ENCODE data around the gene KDM4C. TPM values are rescaled to one million over a fixed set of nuclear protein-coding genes. Genes with fewer than 3 reads are reported as not detected.

KDM4C gene
- total and polyA plus RNA-seq, 2 of the 8 experiments (the other 6 are each of a cell fraction or from before 2014, with no cell fraction given): 13.0 to 26.1 TPM

DNA sequence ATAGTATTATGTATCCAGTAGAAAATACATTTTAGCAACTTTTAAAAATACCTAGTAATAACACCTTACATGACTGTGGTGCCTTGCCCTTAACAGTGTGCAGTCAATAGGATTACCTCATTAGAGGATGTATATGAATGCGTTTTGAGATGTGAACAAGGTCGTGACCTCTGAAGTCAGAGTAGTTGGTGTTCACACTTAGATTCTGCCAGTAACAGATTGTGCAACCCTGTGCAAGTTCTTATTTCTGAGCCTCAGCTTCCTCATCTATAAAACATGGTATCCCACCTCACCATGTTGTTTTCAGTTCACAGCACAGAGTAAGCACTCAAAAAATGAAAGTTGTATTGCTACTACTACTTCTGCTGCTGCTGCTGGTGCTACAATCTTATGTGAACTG is 347.3 kb downstream of the KDM4C start:
- H4K5ac ChIP-seq (ENCODE audit: insufficient read length, low read depth, low read length): no peak overlapping the region
- no peak overlapping the region for H2AK5ac ChIP-seq (ENCODE audit: low read depth, low read length)
- no peaks in the 10 kb centered on the region; a peak in 1 of 8 replicates for H3K36me3 ChIP-seq (ENCODE audit: control insufficient read depth in 2 of 4, insufficient read depth in 4 of 4, low read length in 3 of 4)
- H4K8ac ChIP-seq (ENCODE audit: extremely low read depth, insufficient read depth, low read length): no peak overlapping the region
- H3K27ac ChIP-seq (ENCODE audit: low read depth, low read length): no peak overlapping the region
- no peak overlapping the region for H2BK20ac ChIP-seq (ENCODE audit: low read length)
- no peak overlapping the region for H3K14ac ChIP-seq (ENCODE audit: insufficient read length)
- no peaks in the 10 kb centered on the region for H4K20me1 ChIP-seq (replicated peaks in 1 of 2; ENCODE audit: control insufficient read depth in 1 of 2, insufficient read depth in 2 of 2, low read length in 2 of 2)
- H2BK120ac ChIP-seq (replicated peaks; ENCODE audit: low read depth, low read length): no peak overlapping the region
- DNase-seq (ENCODE audit: low read depth in 1 of 2, low spot score in 2 of 2) (no peak), FAIRE-seq (no peak)
- no peak overlapping the region for H3K23ac ChIP-seq (ENCODE audit: insufficient read length)
- no peak overlapping the region for H2AFZ ChIP-seq (ENCODE audit: low read length)
- no peaks in the 10 kb centered on the region for H3K23me2 ChIP-seq (ENCODE audit: low read depth, low read length)
- POLR2A ChIA-PET (ENCODE audit: partially characterized antibody): no interaction called here
- no peak overlapping the region for H2BK15ac ChIP-seq (ENCODE audit: low read length)
- no peak overlapping the region for H4K91ac ChIP-seq (replicated peaks; ENCODE audit: insufficient read length, low read length)
- TF ChIP-seq GTF2F1 (IDR thresholded peaks at IDR 0.05; ENCODE audit: borderline replicate concordance, low read depth, low read length) (no peak), SIX5 (IDR thresholded peaks at IDR 0.05; ENCODE audit: low read depth, low read length) (no peak), FOSL1 (IDR thresholded peaks at IDR 0.05; ENCODE audit: insufficient read depth, low read depth, low read length) (no peak), ASH2L (IDR thresholded peaks at IDR 0.05; ENCODE audit: low read length) (no peak), JUND (IDR thresholded peaks at IDR 0.05; ENCODE audit: low read length) (no peak)
- H2BK5ac ChIP-seq (ENCODE audit: low read depth, low read length): no peak overlapping the region
- H3K4me2 ChIP-seq (ENCODE audit: insufficient read depth in 1 of 2, low read depth in 2 of 2, low read length in 2 of 2): no peak overlapping the region
- H2BK12ac ChIP-seq (ENCODE audit: low read depth, low read length): no peak overlapping the region
- H3K4me1 ChIP-seq (replicated peaks in 1 of 4; ENCODE audit: control insufficient read depth in 3 of 4, insufficient read depth in 4 of 4, low read length in 3 of 4): peaks cover 0 to 5% (median 3%) of the 10 kb centered on the region in 4 experiments; a peak in 4 of 7 replicates
- no peak overlapping the region for H3K9ac ChIP-seq (replicated peaks in 1 of 4; ENCODE audit: extremely low read depth in 1 of 4, low read depth in 3 of 4, low read length in 3 of 4)
- no peak overlapping the region for H3K4ac ChIP-seq (replicated peaks; ENCODE audit: insufficient read length, low read depth, low read length)
- no peaks in the 10 kb centered on the region for H3K9me3 ChIP-seq (ENCODE audit: insufficient read depth in 2 of 2, low read depth in 1 of 2, low read length in 1 of 2)
- CTCF ChIA-PET (ENCODE audit: partially characterized antibody): interaction anchor here (1.1 to 5.6 kb wide), 2 partner anchors 11 to 278 kb away, joined by 3 to 23 read pairs; no protein-coding TSS in a partner anchor
- 94% methylated on average over 2 of the region's 2 CpGs; no CpG with 5 or more reads in 1 of the 2 experiments for WGBS, 2 experiments (ENCODE audit: extremely low coverage in 1 of 2, insufficient coverage in 1 of 2, insufficient read length in 1 of 2, insufficient replicate concordance in 2 of 2, low coverage in 1 of 2, low lambda C conversion rate in 2 of 2, missing lambda C conversion rate in 1 of 2)
- H3K79me1 ChIP-seq (ENCODE audit: low read depth, low read length): no peaks in the 10 kb centered on the region
- no peaks in the 10 kb centered on the region for H3K79me2 ChIP-seq (ENCODE audit: control insufficient read depth in 1 of 2, insufficient read depth in 2 of 2, low read length in 2 of 2)
- H3K56ac ChIP-seq (replicated peaks; ENCODE audit: insufficient read length, low read depth, low read length): no peak overlapping the region
- H3K27me3 ChIP-seq (replicated peaks in 1 of 4; ENCODE audit: control insufficient read depth in 3 of 4, extremely low read depth in 1 of 4, insufficient read depth in 3 of 4, low read length in 3 of 4): no peaks in the 10 kb centered on the region
- no peak overlapping the region for H3K18ac ChIP-seq (ENCODE audit: extremely low read depth, low read length)
- no peak overlapping the region for H3K4me3 ChIP-seq (ENCODE audit: extremely low read depth in 1 of 4, insufficient read depth in 2 of 4, low read depth in 3 of 4, low read length in 4 of 4)

Measured in H1 (cell line).